ENCODE measurements around the gene KIAA1549.

- TF ChIP-seq, protein P1, sequence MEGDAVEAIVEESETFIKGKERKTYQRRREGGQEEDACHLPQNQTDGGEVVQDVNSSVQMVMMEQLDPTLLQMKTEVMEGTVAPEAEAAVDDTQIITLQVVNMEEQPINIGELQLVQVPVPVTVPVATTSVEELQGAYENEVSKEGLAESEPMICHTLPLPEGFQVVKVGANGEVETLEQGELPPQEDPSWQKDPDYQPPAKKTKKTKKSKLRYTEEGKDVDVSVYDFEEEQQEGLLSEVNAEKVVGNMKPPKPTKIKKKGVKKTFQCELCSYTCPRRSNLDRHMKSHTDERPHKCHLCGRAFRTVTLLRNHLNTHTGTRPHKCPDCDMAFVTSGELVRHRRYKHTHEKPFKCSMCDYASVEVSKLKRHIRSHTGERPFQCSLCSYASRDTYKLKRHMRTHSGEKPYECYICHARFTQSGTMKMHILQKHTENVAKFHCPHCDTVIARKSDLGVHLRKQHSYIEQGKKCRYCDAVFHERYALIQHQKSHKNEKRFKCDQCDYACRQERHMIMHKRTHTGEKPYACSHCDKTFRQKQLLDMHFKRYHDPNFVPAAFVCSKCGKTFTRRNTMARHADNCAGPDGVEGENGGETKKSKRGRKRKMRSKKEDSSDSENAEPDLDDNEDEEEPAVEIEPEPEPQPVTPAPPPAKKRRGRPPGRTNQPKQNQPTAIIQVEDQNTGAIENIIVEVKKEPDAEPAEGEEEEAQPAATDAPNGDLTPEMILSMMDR (conservative IDR thresholded peaks at IDR 0.05), result no peak
- no peak for TF ChIP-seq EZH2 (IDR thresholded peaks at IDR 0.05; ENCODE audit: low read depth)
These were observed 6.4 kb downstream of the KIAA1549 start for GRCh38 chr7:138974675-138975292.
